SHP77 treated with DMSO at 0.1 percent for 48 hours (cell line): ENCODE measurements around the gene COL6A3.
"Not testable (repeated sequence)": the region's sequence is repeated elsewhere in the genome, so short reads cannot be mapped to it uniquely, and the experiment has no call there.

ENCODE experiments used
- DNase-seq: peaks from one replicate; lab custom pipeline; 2025; lab: John Stamatoyannopoulos, UW

COL6A3 gene

GRCh38 chr2:237316339-237316738 lies 97.6 kb downstream of the COL6A3 start:
- no peak for DNase-seq

GRCh38 chr2:237315829-237316225 lies 98.1 kb downstream of the COL6A3 start:
- DNase-seq = no peak

- no peak for DNase-seq
These were observed 98.7 kb downstream of the COL6A3 start for GRCh38 chr2:237315170-237315828.

- DNase-seq = no peak
These were observed 99.3 kb downstream of the COL6A3 start for GRCh38 chr2:237314681-237315080.

GRCh38 chr2:237314198-237314597 lies 99.8 kb downstream of the COL6A3 start:
- DNase-seq = no peak

GRCh38 chr2:237312021-237312755 lies 101.8 kb downstream of the COL6A3 start:
- DNase-seq = no peak

GRCh38 chr2:237310515-237311114 lies 103.3 kb downstream of the COL6A3 start:
- DNase-seq = no peak

GRCh38 chr2:237309416-237309815 lies 104.5 kb downstream of the COL6A3 start:
- no peak for DNase-seq

GRCh38 chr2:237309011-237309410 lies 105.0 kb downstream of the COL6A3 start:
- no peak for DNase-seq

- DNase-seq = no peak
These were observed 106.5 kb downstream of the COL6A3 start for GRCh38 chr2:237307474-237307873.

- no peak for DNase-seq
These were observed 107.2 kb downstream of the COL6A3 start for GRCh38 chr2:237306787-237307170.

- DNase-seq = no peak
These were observed 107.7 kb downstream of the COL6A3 start for GRCh38 chr2:237306083-237306786.

- DNase-seq = no peak
These were observed 108.4 kb downstream of the COL6A3 start for GRCh38 chr2:237305579-237305978.

GRCh38 chr2:237304763-237305514 lies 109.0 kb downstream of the COL6A3 start:
- no peak for DNase-seq

- not testable (repeated sequence) for DNase-seq
These were observed 110.7 kb downstream of the COL6A3 start for GRCh38 chr2:237303244-237303643.

GRCh38 chr2:237301595-237301994 lies 112.4 kb downstream of the COL6A3 start:
- no peak for DNase-seq

- DNase-seq = no peak
These were observed 113.2 kb downstream of the COL6A3 start for GRCh38 chr2:237300739-237301138.

- DNase-seq = no peak
These were observed 114.1 kb downstream of the COL6A3 start for GRCh38 chr2:237299906-237300305.

- DNase-seq = no peak
These were observed 115.5 kb downstream of the COL6A3 start for GRCh38 chr2:237298151-237299118.

- DNase-seq = no peak
These were observed 116.4 kb downstream of the COL6A3 start for GRCh38 chr2:237297421-237298150.
